HG03139 (cell line): Measurements from ENCODE around the gene DAG1.

ENCODE experiments used
- ATAC-seq: cut with Tn5 transposase; IDR thresholded peaks from one replicate; pipeline ENCODE4 v1.9.1; 2021; ENCODE audit not compliant: unreplicated experiment

Gene DAG1

DNA sequence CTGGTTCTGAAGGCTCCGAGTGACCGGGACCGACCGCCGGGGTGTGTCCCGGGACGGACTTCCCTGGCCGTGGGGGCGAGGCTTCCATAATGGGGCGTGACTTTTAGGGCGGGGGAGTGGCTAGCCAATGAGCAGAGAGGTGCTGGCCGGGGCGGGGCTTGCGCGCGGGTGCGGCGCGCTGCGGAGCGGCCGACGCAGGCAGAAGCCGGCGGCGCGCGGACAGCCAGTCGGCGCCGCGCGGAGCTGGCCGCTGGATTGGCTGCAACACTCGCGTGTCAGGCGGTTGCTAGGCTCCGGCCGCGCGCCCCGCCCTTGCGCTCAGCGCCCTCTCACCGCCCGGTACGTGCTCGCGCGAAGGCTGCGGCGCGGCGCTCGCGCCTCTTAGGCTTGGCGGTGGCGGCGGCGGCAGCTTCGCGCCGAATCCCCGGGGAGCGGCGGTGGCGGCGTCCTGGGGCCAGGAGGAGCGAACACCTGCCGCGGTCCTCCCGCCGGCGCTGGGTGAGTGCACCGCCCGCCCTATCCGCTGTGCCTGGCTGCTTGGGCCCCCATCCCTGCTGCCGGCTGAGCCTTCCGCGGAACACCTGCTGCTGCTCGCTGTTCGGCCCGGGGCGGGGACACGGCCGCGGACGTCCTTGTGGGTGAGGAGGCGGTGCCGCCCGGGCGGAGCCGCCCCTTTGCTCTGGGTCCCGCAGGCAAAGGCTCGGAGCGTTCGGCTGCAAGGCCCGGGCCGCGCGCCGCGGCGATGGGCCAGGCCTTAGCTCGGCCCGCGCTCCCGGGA is at the start of gene DAG1:
TSS of gene DAG1 (plus strand) at position 332 of the 778 bp plus-strand sequence. CDS start 40,268 bp downstream, outside the sequence.
- peak; percentile 77 for ATAC-seq

GRCh38 chr3:49421890-49422378 is 48.1 kb upstream of the DAG1 start:
- no peak for ATAC-seq

- ATAC-seq, result no peak
Measured at GRCh38 chr3:49422379-49423248, 47.5 kb upstream of the DAG1 start, which contains the start of gene AMT. Gene AMT, minus strand, starts transcription at chr3:49422473. Its CDS starts 23 bp downstream, at chr3:49422450.

GRCh38 chr3:49424816-49425215 is 45.3 kb upstream of the DAG1 start:
- ATAC-seq, result no peak

GRCh38 chr3:49427586-49427985 is 42.5 kb upstream of the DAG1 start:
- no peak for ATAC-seq

DNA sequence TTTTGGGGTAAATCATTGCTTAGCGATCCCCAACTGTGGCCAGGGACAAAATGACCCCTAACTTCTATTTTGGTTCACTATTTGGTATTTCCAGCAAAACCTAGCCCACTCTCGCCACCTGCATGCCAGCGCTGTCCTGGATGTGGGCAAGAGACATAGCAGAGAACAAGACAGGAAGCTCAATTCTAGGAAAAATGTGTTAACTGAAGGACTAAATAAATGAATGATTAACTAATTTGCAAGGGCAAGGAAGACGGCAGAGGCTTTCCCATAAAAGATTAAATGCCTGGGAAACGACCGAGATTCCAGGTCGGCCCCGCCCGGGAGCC is 41.4 kb upstream of the DAG1 start:
- no peak for ATAC-seq

DNA sequence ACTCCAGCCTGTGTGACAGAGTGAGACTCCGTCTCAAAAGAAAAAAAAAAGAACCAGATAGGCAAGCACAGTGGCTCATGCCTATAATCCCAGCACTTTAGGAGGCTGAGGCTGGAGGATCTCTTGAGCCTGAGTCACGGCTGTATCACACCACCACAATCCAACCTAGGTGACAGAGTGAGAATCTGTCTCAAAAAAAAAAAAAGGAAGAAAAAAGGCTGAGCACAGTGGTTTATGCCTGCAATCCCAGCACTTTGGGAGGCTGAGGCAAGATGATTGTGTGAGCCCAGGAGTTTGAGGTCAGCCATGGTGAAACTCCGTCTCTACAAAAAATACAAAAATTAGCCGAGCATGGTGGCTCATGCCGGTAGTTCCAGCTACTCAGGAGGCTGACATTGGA is 35.3 kb upstream of the DAG1 start:
- ATAC-seq, result no peak

DNA sequence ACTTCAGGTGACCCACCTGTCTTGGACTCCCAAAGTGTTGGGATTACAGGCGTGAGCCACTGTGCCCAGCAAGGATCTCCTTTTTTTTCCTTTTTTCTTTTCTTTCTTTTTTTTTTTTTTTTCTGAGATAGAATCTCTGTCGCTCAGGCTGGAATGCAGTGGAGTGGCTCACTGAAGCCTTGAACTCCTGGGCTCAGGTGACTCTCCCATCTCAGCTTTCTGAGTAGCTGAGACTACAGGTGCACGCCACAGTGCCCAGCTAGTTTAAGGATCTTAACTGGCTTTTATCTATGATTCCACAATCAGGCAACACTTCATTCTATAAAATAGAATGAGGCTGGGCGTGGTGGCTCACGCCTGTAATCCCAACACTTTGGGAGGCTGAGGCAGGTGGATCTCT is 24.7 kb upstream of the DAG1 start:
- ATAC-seq, result no peak

- no peak for ATAC-seq
Measured at GRCh38 chr3:49453621-49454020, 16.4 kb upstream of the DAG1 start.

DNA sequence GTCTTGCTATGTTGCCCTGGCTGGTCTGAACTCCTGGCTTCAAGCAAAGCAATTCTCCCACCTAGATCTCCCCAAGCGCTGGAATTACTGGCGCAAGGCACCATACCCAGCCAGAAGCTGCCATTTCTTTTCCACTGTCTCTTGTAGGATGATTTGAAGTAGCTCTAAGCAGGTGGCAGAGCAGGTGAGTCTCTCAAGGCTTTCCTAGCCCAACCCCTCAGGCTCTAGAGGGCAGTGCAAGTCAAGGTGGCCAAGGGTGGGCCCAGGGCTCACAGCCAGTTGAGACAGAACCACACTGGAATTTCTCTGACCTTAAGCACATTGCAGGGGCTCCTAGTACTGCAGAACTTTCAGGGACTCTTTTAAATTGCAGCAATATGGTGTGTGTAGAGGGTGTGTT is 15.6 kb upstream of the DAG1 start:
- ATAC-seq, result no peak

DNA sequence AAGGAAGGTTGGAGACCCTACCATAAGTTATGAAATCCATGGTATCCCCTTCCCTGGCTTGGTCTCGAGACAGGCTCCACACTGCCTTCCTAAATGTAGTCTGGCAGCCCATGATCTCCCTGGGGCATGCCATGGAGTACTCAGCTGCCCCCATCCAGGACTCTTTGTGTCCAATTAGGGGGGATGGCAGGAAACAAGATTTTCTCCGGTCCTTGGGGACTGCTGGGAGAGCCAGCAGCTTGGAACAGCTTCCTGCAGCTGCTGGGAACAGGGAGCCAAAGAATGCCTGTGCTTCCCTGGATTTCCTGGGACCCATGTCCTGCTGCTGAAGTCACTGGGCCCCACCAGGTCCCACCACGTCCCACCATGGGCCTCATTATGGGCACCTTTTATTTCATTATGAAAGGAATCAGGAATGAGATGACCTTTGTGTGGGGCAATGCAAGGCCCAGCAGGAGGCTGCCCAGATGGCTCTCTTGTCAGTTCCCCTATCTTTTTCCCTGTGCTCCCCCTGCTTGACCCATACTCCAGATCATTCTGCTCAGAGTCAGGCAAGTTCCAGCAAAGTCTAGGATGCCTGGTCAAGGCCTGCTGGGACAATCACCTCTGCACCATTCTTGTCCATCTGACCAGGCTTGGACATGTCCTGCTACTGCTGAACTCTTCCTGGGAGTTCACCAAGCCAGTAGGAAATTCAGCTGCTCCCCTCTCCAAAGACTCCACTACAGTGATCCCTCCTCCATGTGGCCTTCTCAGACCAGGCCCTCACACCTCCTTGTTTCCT is 15.0 kb upstream of the DAG1 start:
- ATAC-seq, result no peak

- ATAC-seq, result no peak
Measured at GRCh38 chr3:49456466-49456865, 13.6 kb upstream of the DAG1 start.

- no peak for ATAC-seq
Measured at GRCh38 chr3:49460188-49460890, 9.7 kb upstream of the DAG1 start.

GRCh38 chr3:49460956-49461355 is 9.1 kb upstream of the DAG1 start:
- ATAC-seq, result no peak

GRCh38 chr3:49461443-49462171 is 8.5 kb upstream of the DAG1 start:
- no peak for ATAC-seq

GRCh38 chr3:49462222-49462621 is 7.8 kb upstream of the DAG1 start:
- ATAC-seq, result no peak

- ATAC-seq, result no peak
Measured at GRCh38 chr3:49465270-49466034, 4.6 kb upstream of the DAG1 start.

GRCh38 chr3:49466085-49466484 is 4.0 kb upstream of the DAG1 start:
- no peak for ATAC-seq
